ENCODE measurements around the gene TRNP1. TPM values are rescaled to one million over a fixed set of nuclear protein-coding genes. Genes with fewer than 3 reads are reported as not detected.

The TRNP1 gene
- total RNA-seq, 1 experiment from 2014 or later, result 28.3 TPM

DNA sequence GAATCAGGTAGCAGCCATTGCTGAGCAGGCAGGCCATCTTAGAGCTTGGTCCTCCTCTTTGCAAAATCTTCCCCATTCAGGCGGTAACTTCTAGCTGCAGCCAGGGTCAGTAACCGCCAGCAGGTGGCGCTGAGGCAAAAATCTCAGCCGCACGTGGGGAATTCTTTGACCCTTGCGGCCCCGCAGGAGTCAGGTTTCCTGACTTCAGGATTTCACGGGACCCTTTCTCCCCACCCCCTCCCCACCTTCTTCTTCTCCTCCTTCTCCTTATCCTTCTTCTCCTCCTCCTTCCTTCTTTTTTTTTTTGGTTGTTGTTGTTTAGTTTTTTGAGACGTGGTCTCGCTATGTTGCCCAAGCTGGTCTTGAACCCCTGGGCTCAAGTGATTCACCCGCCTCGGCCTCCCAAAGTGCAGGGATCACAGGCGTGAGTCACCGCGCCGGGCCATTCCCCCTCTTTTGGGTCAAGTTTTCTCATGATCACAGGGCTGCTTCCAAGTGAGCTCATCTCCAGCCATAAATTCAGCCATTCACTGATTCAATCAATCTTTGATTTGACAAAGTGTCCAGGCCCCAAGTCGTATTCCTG is 52.6 kb downstream of the TRNP1 start:
- in situ Hi-C loops (cut with HindIII; ENCODE audit: low sequenced_read_pairs), result no loop called here
- DNase-seq (ENCODE audit: low spot score), result peak; percentile 77

DNA sequence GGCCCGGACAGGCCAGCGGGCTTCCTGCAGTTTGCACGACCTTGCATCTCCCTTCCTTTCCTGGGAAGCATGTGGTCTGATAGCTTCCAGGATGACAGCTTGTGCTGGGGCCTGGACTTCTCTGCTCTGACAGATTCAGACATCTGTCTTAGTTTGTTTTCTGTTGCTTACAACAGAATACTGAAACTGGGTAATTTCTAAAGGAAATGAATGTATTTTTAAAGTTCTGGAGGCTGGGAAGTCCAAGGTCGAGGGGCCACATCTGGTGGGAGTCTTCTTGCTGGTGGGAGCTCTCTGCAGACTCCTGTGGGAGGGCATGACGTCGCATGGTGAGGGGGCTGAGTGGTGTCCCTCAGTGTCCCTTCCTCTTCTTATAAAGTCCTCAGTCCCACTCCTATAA is 54.4 kb downstream of the TRNP1 start:
- in situ Hi-C loops (cut with HindIII; ENCODE audit: low sequenced_read_pairs), result no loop called here

DNA sequence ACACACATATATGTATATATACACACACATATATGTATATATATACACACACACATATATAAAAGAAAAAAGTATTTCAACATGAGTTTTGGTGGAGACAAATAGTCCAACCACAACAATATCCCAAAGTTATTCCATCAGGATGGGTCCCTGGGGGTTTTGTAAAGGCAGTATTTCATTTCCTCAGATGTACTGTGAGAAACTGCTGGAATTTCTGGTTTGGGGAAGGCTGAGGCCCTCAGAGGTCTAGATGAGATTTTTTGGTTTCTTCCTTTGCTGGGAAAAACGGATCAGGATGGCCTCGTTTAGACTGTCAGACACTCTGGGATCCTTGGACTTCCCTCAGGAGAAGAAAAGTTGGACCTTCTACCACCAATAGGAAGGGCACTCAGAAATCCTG is 55.6 kb downstream of the TRNP1 start:
- in situ Hi-C loops (cut with HindIII; ENCODE audit: low sequenced_read_pairs), result no loop called here
- no peak for DNase-seq (ENCODE audit: low spot score)

More for the DNA sequence above, 54.4 kb downstream of the TRNP1 start:
- DNase-seq (ENCODE audit: low spot score), result no peak

DNA sequence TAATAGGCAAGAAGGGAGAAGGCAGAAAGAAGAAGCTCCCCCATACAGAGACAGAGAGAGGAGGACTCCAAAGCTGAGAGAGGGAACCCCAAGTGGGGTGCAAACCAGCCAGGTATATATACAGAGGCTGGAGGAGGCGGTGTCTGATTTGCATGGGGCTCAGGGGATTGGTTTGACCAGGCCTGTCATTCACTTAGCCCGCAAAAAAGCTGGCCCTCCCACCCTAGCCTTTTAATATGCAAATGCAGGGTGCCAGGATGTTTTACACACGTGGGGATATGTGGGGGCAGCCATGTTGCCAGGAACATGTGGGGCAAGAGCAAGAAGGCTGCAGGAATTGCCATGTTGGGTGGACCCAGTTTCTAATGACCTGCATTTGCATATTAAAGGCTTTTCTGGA is 56.1 kb downstream of the TRNP1 start:
- DNase-seq (ENCODE audit: low spot score), result no peak
- in situ Hi-C loops (cut with HindIII; ENCODE audit: low sequenced_read_pairs), result loop anchor here (25.0 kb wide), 1 partner anchor 87 kb away; the partner anchor contains the start of gene KDF1

Other genes with a start within 250 kb of the TRNP1 start
- 4.0 and 9.1 TPM in 2 replicates for gene PIGV, start 205.7 kb upstream of the TRNP1 start, total RNA-seq (2014; rRNA removed; shearing (Covaris generic))
- gene ZDHHC18, start 167.0 kb upstream of the TRNP1 start, total RNA-seq (2014; rRNA removed; shearing (Covaris generic)), result 19.6 and 43.5 TPM in 2 replicates
- gene SFN, start 130.5 kb upstream of the TRNP1 start, total RNA-seq (2014; rRNA removed; shearing (Covaris generic)), result 58.6 and 67.7 TPM in 2 replicates
- 20.0 and 26.9 TPM in 2 replicates for gene GPN2, start 103.4 kb upstream of the TRNP1 start, total RNA-seq (2014; rRNA removed; shearing (Covaris generic))
- gene GPATCH3, start 93.2 kb upstream of the TRNP1 start, total RNA-seq (2014; rRNA removed; shearing (Covaris generic)), result 13.1 and 22.0 TPM in 2 replicates
- not detected in 2 replicates for gene NR0B2, start 79.7 kb upstream of the TRNP1 start, total RNA-seq (2014; rRNA removed; shearing (Covaris generic))
- 35.4 and 47.6 TPM in 2 replicates for gene NUDC, start 71.9 kb upstream of the TRNP1 start, total RNA-seq (2014; rRNA removed; shearing (Covaris generic))
- gene KDF1, start 33.2 kb upstream of the TRNP1 start, total RNA-seq (2014; rRNA removed; shearing (Covaris generic)), result not detected in 2 replicates
- gene TENT5B, start 19.2 kb downstream of the TRNP1 start, total RNA-seq (2014; rRNA removed; shearing (Covaris generic)), result 19.3 and 32.4 TPM in 2 replicates
- gene SLC9A1, start 161.4 kb downstream of the TRNP1 start, total RNA-seq (2014; rRNA removed; shearing (Covaris generic)), result 1.4 and 4.2 TPM in 2 replicates
- 13.2 and 15.8 TPM in 2 replicates for gene WDTC1, start 240.9 kb downstream of the TRNP1 start, total RNA-seq (2014; rRNA removed; shearing (Covaris generic))